ENCODE data around the gene SEMA6B.

SEMA6B gene

DNA sequence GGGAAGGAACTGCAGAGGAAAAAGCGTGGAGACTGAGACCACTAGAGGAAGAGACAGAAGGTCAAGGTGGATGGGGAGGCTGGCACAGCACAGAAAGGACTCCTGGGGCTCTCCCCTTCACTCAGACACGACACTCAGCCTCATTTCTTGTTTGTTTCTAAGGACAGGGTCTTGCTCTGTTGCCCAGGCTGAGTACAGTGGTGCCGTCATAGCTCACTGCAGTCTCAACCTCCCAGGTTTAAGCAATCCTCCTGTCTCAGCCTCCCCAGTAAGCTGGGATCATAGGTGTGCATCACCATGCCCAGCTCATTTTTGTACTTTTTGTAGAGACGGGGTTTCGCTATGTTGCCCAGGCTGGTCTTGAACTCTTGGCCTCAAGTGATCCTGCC is 11.4 kb upstream of the SEMA6B start:
- no peaks in the 10 kb centered on the region for H4K20me1 ChIP-seq (ENCODE audit: low read depth, low read length)
- no peak overlapping the region for H3K9ac ChIP-seq (ENCODE audit: low read length)
- no peaks in the 10 kb centered on the region for H3K36me3 ChIP-seq (ENCODE audit: low read length)
- TF ChIP-seq, protein P1, sequence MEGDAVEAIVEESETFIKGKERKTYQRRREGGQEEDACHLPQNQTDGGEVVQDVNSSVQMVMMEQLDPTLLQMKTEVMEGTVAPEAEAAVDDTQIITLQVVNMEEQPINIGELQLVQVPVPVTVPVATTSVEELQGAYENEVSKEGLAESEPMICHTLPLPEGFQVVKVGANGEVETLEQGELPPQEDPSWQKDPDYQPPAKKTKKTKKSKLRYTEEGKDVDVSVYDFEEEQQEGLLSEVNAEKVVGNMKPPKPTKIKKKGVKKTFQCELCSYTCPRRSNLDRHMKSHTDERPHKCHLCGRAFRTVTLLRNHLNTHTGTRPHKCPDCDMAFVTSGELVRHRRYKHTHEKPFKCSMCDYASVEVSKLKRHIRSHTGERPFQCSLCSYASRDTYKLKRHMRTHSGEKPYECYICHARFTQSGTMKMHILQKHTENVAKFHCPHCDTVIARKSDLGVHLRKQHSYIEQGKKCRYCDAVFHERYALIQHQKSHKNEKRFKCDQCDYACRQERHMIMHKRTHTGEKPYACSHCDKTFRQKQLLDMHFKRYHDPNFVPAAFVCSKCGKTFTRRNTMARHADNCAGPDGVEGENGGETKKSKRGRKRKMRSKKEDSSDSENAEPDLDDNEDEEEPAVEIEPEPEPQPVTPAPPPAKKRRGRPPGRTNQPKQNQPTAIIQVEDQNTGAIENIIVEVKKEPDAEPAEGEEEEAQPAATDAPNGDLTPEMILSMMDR (IDR thresholded peaks at IDR 0.05; ENCODE audit: insufficient read depth, low read length, poor library complexity, severe bottlenecking): no peak
- TF ChIP-seq EZH2phosphoT487 (conservative IDR thresholded peaks at IDR 0.05; ENCODE audit: low read length): no peak
- no peaks in the 10 kb centered on the region for H3K9me2 ChIP-seq (replicated peaks; ENCODE audit: insufficient read depth, low read length)
- no peak overlapping the region for H2AFZ ChIP-seq (ENCODE audit: low read depth, low read length, severe bottlenecking)
- no peaks in the 10 kb centered on the region for H3K27me3 ChIP-seq (ENCODE audit: low read length)
- no peak overlapping the region for H3K27ac ChIP-seq (ENCODE audit: low read depth, low read length)
- no peaks in the 10 kb centered on the region for H3F3A ChIP-seq (ENCODE audit: insufficient read depth)
- no peak overlapping the region for H3K4me2 ChIP-seq (ENCODE audit: low read depth, low read length, poor library complexity, severe bottlenecking)
- H3K9me3 ChIP-seq (ENCODE audit: insufficient read depth, low read length): no peaks in the 10 kb centered on the region
- no peaks in the 10 kb centered on the region for H3K79me2 ChIP-seq (ENCODE audit: insufficient read depth, low read length)
- no peak overlapping the region for H3K4me3 ChIP-seq (ENCODE audit: insufficient read depth, low read length, poor library complexity, severe bottlenecking)

DNA sequence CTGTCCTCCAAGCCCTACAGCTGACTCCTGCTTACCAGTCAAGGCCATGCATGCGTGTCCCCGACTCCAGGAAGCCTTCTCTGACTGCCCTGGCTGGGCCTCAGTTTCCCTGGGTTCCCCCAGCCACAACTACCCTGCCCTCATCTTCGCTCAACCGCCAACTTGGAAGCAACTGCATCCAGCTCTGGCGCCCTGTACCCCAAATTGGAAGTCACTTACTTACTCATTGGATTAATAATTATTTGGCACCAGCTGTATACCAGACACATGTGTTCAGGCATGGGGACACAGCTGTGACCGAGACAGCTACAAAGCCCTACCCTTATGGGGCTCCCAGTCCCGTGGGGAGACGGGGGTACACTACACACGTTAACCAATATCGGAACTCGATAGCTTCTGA is 10.9 kb upstream of the SEMA6B start:
- H4K20me1 ChIP-seq (ENCODE audit: low read depth, low read length): no peaks in the 10 kb centered on the region
- no peak overlapping the region for H3K4me2 ChIP-seq (ENCODE audit: low read depth, low read length, poor library complexity, severe bottlenecking)
- H3K4me3 ChIP-seq (ENCODE audit: insufficient read depth, low read length, poor library complexity, severe bottlenecking): no peak overlapping the region
- no peak overlapping the region for H3K9ac ChIP-seq (ENCODE audit: low read length)
- H3K36me3 ChIP-seq (ENCODE audit: low read length): no peaks in the 10 kb centered on the region
- H3K27ac ChIP-seq (ENCODE audit: low read depth, low read length): no peak overlapping the region
- no peaks in the 10 kb centered on the region for H3F3A ChIP-seq (ENCODE audit: insufficient read depth)
- H3K27me3 ChIP-seq (ENCODE audit: low read length): no peaks in the 10 kb centered on the region
- no peaks in the 10 kb centered on the region for H3K9me3 ChIP-seq (ENCODE audit: insufficient read depth, low read length)
- H3K79me2 ChIP-seq (ENCODE audit: insufficient read depth, low read length): no peaks in the 10 kb centered on the region
- no peaks in the 10 kb centered on the region for H3K9me2 ChIP-seq (replicated peaks; ENCODE audit: insufficient read depth, low read length)
- H2AFZ ChIP-seq (ENCODE audit: low read depth, low read length, severe bottlenecking): no peak overlapping the region
- no peak for TF ChIP-seq EZH2phosphoT487 (conservative IDR thresholded peaks at IDR 0.05; ENCODE audit: low read length)
- TF ChIP-seq, protein P1 (IDR thresholded peaks at IDR 0.05; ENCODE audit: insufficient read depth, low read length, poor library complexity, severe bottlenecking): no peak

DNA sequence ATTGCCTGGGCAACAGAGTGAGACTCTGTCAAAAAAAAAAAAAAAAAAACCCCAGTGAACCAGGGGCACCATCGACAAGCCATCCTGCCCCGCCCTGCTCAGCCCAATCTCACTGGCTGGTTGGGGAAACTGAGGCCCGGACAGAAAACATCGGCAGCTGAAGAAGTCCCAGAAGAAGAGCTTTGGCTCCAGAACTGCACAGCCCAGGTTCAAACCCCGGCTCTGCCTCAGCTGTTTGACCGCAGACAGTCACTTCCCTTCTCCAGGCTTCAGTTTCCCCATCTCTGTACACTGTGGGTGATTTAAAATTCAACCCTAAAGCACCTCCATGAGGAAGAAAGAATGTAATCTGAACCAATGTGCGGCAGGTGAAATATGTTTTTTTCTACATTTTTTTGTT is 9.4 kb upstream of the SEMA6B start:
- Histone ChIP-seq H3K9me3 (ENCODE audit: insufficient read depth, low read length) (no peaks in the 10 kb centered on the region), H3K9ac (ENCODE audit: low read length) (no peak overlapping the region), H3K4me3 (ENCODE audit: insufficient read depth, low read length, poor library complexity, severe bottlenecking) (no peak overlapping the region), H3K36me3 (ENCODE audit: low read length) (no peaks in the 10 kb centered on the region), H3K79me2 (ENCODE audit: insufficient read depth, low read length) (no peaks in the 10 kb centered on the region), H3K27me3 (ENCODE audit: low read length) (no peaks in the 10 kb centered on the region), H3K9me2 (replicated peaks; ENCODE audit: insufficient read depth, low read length) (no peaks in the 10 kb centered on the region), H3F3A (ENCODE audit: insufficient read depth) (no peaks in the 10 kb centered on the region), H3K27ac (ENCODE audit: low read depth, low read length) (no peak overlapping the region), H4K20me1 (ENCODE audit: low read depth, low read length) (no peaks in the 10 kb centered on the region), H3K4me2 (ENCODE audit: low read depth, low read length, poor library complexity, severe bottlenecking) (no peak overlapping the region), H2AFZ (ENCODE audit: low read depth, low read length, severe bottlenecking) (no peak overlapping the region)
- TF ChIP-seq, protein P1 (IDR thresholded peaks at IDR 0.05; ENCODE audit: insufficient read depth, low read length, poor library complexity, severe bottlenecking): no peak
- no peak for TF ChIP-seq EZH2phosphoT487 (conservative IDR thresholded peaks at IDR 0.05; ENCODE audit: low read length)
